HepG2 (cell line): ENCODE data around the gene RNF222. TPM values are rescaled to one million over a fixed set of nuclear protein-coding genes. Genes with fewer than 3 reads are reported as not detected.

Source experiments
- CBX1 ChIP-seq: IDR thresholded peaks from one replicate; pipeline ENCODE4 v1.6.1; 2016; ENCODE audit warnings: antibody characterized with exemption, low read depth
- FOXC1 ChIP-seq: sonication (generic); formaldehyde crosslinking; IDR thresholded peaks from 2 replicates; pipeline ENCODE4 v1.8.0; 2022; ENCODE audit warnings: mild to moderate bottlenecking, missing genetic modification reagents, borderline replicate concordance
- HDAC6 ChIP-seq: fragments of 200-600 bp; sonication (generic); IDR thresholded peaks from 2 replicates; pipeline ENCODE4 v1.7.0; 2017; ENCODE audit warnings: mild to moderate bottlenecking, antibody characterized with exemption, low read length, low read depth
- HOXD1 ChIP-seq: sonication (generic); formaldehyde crosslinking; IDR thresholded peaks from 2 replicates; pipeline ENCODE4 v1.5.0; 2020; ENCODE audit warnings: missing genetic modification reagents
- IRF9 ChIP-seq: sonication (generic); formaldehyde crosslinking; IDR thresholded peaks from 2 replicates; pipeline ENCODE4 v1.8.0; 2022; ENCODE audit warnings: missing genetic modification reagents, mild to moderate bottlenecking, borderline replicate concordance
- KLF11 ChIP-seq: IDR thresholded peaks from 2 replicates; pipeline ENCODE4 v1.6.1; 2016; ENCODE audit warnings: missing compliant biosample characterization
- PHF21A ChIP-seq: sonication (generic); formaldehyde crosslinking; IDR thresholded peaks from 2 replicates; pipeline ENCODE4 v1.5.0; 2020; ENCODE audit warnings: mild to moderate bottlenecking, missing genetic modification reagents
- ZBTB20 ChIP-seq: sonication (generic); formaldehyde crosslinking; IDR thresholded peaks from 2 replicates; pipeline ENCODE4 v1.8.1; 2023; ENCODE audit warnings: missing genetic modification reagents, low read depth, mild to moderate bottlenecking, borderline replicate concordance
- ZNF263 ChIP-seq: sonication (generic); formaldehyde crosslinking; IDR thresholded peaks from 2 replicates; pipeline ENCODE4 v1.4.0; 2020; ENCODE audit warnings: missing genetic modification reagents
- ZNF484 ChIP-seq: sonication (generic); formaldehyde crosslinking; IDR thresholded peaks from 2 replicates; pipeline ENCODE4 v1.5.1; 2020; ENCODE audit warnings: mild to moderate bottlenecking, low read depth, missing genetic modification reagents, borderline replicate concordance
- ZNF567 ChIP-seq: sonication (generic); formaldehyde crosslinking; IDR thresholded peaks from 2 replicates; pipeline ENCODE4 v1.8.1; 2023; ENCODE audit warnings: mild to moderate bottlenecking, missing genetic modification reagents, borderline replicate concordance
- ZNF580 ChIP-seq: IDR thresholded peaks from 2 replicates; pipeline ENCODE4 v1.6.1; 2016; ENCODE audit warnings: low read depth, borderline replicate concordance
- ZNF614 ChIP-seq: IDR thresholded peaks from 2 replicates; pipeline ENCODE4 v1.6.1; 2018; ENCODE audit warnings: missing biosample characterization, missing genetic modification reagents, inconsistent platforms, borderline replicate concordance
- ZZZ3 ChIP-seq: sonication (generic); formaldehyde crosslinking; IDR thresholded peaks from 2 replicates; pipeline ENCODE4 v1.4.0; 2020; ENCODE audit warnings: missing genetic modification reagents, mild to moderate bottlenecking, borderline replicate concordance
- polyA plus RNA-seq, 8 experiments: library from polyadenylated mRNA; depleted of rRNA in 3 of 8; stranded (reverse) in 7 of 8; unstranded in 1 of 8; fragments of >200 nt; fragmentation: Illumina TruSeq in 4 of 8; extraction: Trizol in 4 of 8; gene quantifications; 2 replicates each; pipeline versions ENCODE4 v1.2.1 to v1.2.3, GENCODE V29; 2011 to 2016; ENCODE audit warnings: low read depth in 4 of 8, missing spikeins in 1 of 8, mixed read lengths in 1 of 8; ENCODE audit not compliant: insufficient read depth in 1 of 8
- total RNA-seq, 5 experiments: library from RNA; depleted of rRNA; stranded (reverse); fragments of >200 nt; fragmentation: Illumina TruSeq; extraction: Trizol; gene quantifications; 2 replicates each; pipeline ENCODE4 v1.2.3, GENCODE V29; 2016; ENCODE audit warnings: low read depth in 1 of 5
- TF ChIP-seq, protein P1 (sequence below): sonication (generic); formaldehyde crosslinking; IDR thresholded peaks from 2 replicates; pipeline ENCODE4 v1.4.0; 2020; ENCODE audit warnings: mild to moderate bottlenecking, low read depth, missing genetic modification reagents
- TF ChIP-seq, protein P2 (sequence below): sonication (generic); formaldehyde crosslinking; IDR thresholded peaks from 2 replicates; pipeline ENCODE4 v1.5.1; 2020; ENCODE audit warnings: mild to moderate bottlenecking, missing genetic modification reagents, moderate library complexity
- TF ChIP-seq, protein P3 (sequence below): sonication (generic); formaldehyde crosslinking; IDR thresholded peaks from 2 replicates; pipeline ENCODE4 v1.9.0; 2021; ENCODE audit warnings: missing genetic modification reagents, mild to moderate bottlenecking, borderline replicate concordance
- TF ChIP-seq, protein P4 (sequence below): IDR thresholded peaks from 2 replicates; pipeline ENCODE4 v1.6.1; 2016

Gene RNF222
- total and polyA plus RNA-seq, 2 of the 13 experiments (the other 11 are each of a cell fraction or from before 2014, with no cell fraction given), result not detected

GRCh38 chr17:8376271-8377067 is 21.2 kb downstream of the RNF222 start, which contains the start of gene KRABD2 (continued):
- TF ChIP-seq IRF9 (CRISPR knock-in tag) (0 out of 2 replicates have a peak, but pooled peaks have one; percentile 25), ZNF484 (CRISPR knock-in tag) (no peak), CBX1 (peak; percentile 36), ZZZ3 (CRISPR knock-in tag) (no peak), ZNF580 (CRISPR knock-in tag) (peak; percentile 93), ZNF567 (CRISPR knock-in tag) (0 out of 2 replicates have a peak, but pooled peaks have one; percentile 28), ZBTB20 (CRISPR knock-in tag) (0 out of 2 replicates have a peak, but pooled peaks have one; percentile 35), PHF21A (CRISPR knock-in tag) (peak; percentile 35; the same call in 1 of the 2 replicates), FOXC1 (peak; percentile 82), HDAC6 (no peak), HOXD1 (peak; percentile 41; the same call in 1 of the 2 replicates), KLF11 (CRISPR knock-in tag) (peak; percentile 74; the same call in 1 of the 2 replicates), ZNF263 (CRISPR knock-in tag) (peak; percentile 48; the same call in 1 of the 2 replicates), ZNF614 (CRISPR knock-in tag) (0 out of 2 replicates have a peak, but pooled peaks have one; percentile 65)
- TF ChIP-seq, protein P1, sequence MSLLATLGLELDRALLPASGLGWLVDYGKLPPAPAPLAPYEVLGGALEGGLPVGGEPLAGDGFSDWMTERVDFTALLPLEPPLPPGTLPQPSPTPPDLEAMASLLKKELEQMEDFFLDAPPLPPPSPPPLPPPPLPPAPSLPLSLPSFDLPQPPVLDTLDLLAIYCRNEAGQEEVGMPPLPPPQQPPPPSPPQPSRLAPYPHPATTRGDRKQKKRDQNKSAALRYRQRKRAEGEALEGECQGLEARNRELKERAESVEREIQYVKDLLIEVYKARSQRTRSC (CRISPR knock-in tag), result no peak
- TF ChIP-seq, protein P2, sequence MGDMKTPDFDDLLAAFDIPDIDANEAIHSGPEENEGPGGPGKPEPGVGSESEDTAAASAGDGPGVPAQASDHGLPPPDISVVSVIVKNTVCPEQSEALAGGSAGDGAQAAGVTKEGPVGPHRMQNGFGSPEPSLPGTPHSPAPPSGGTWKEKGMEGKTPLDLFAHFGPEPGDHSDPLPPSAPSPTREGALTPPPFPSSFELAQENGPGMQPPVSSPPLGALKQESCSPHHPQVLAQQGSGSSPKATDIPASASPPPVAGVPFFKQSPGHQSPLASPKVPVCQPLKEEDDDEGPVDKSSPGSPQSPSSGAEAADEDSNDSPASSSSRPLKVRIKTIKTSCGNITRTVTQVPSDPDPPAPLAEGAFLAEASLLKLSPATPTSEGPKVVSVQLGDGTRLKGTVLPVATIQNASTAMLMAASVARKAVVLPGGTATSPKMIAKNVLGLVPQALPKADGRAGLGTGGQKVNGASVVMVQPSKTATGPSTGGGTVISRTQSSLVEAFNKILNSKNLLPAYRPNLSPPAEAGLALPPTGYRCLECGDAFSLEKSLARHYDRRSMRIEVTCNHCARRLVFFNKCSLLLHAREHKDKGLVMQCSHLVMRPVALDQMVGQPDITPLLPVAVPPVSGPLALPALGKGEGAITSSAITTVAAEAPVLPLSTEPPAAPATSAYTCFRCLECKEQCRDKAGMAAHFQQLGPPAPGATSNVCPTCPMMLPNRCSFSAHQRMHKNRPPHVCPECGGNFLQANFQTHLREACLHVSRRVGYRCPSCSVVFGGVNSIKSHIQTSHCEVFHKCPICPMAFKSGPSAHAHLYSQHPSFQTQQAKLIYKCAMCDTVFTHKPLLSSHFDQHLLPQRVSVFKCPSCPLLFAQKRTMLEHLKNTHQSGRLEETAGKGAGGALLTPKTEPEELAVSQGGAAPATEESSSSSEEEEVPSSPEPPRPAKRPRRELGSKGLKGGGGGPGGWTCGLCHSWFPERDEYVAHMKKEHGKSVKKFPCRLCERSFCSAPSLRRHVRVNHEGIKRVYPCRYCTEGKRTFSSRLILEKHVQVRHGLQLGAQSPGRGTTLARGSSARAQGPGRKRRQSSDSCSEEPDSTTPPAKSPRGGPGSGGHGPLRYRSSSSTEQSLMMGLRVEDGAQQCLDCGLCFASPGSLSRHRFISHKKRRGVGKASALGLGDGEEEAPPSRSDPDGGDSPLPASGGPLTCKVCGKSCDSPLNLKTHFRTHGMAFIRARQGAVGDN (CRISPR knock-in tag), result peak; percentile 97
- TF ChIP-seq, protein P3, sequence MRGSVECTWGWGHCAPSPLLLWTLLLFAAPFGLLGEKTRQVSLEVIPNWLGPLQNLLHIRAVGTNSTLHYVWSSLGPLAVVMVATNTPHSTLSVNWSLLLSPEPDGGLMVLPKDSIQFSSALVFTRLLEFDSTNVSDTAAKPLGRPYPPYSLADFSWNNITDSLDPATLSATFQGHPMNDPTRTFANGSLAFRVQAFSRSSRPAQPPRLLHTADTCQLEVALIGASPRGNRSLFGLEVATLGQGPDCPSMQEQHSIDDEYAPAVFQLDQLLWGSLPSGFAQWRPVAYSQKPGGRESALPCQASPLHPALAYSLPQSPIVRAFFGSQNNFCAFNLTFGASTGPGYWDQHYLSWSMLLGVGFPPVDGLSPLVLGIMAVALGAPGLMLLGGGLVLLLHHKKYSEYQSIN (CRISPR knock-in tag), result no peak
- TF ChIP-seq, protein P4, sequence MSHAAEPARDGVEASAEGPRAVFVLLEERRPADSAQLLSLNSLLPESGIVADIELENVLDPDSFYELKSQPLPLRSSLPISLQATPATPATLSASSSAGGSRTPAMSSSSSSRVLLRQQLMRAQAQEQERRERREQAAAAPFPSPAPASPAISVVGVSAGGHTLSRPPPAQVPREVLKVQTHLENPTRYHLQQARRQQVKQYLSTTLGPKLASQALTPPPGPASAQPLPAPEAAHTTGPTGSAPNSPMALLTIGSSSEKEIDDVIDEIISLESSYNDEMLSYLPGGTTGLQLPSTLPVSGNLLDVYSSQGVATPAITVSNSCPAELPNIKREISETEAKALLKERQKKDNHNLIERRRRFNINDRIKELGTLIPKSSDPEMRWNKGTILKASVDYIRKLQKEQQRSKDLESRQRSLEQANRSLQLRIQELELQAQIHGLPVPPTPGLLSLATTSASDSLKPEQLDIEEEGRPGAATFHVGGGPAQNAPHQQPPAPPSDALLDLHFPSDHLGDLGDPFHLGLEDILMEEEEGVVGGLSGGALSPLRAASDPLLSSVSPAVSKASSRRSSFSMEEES (CRISPR knock-in tag), result peak; percentile 36; the same call in 1 of the 2 replicates
